ENCODE results near the gene SCN5A.

Gene SCN5A

GRCh38 chr3:38627956-38628355 is 21.5 kb downstream of the SCN5A start:
- in situ Hi-C loops (cut with HindIII; ENCODE audit: low sequenced_read_pairs), result no loop called here

GRCh38 chr3:38626171-38626570 is 23.3 kb downstream of the SCN5A start:
- in situ Hi-C loops (cut with HindIII; ENCODE audit: low sequenced_read_pairs), result no loop called here

GRCh38 chr3:38623539-38623938 is 25.9 kb downstream of the SCN5A start:
- in situ Hi-C loops (cut with HindIII; ENCODE audit: low sequenced_read_pairs), result no loop called here

GRCh38 chr3:38622336-38622735 is 27.2 kb downstream of the SCN5A start:
- in situ Hi-C loops (cut with HindIII; ENCODE audit: low sequenced_read_pairs), result no loop called here

- in situ Hi-C loops (cut with HindIII; ENCODE audit: low sequenced_read_pairs), result no loop called here
Observed at GRCh38 chr3:38620236-38620635, 29.3 kb downstream of the SCN5A start.

GRCh38 chr3:38618343-38618742 is 31.1 kb downstream of the SCN5A start:
- in situ Hi-C loops (cut with HindIII; ENCODE audit: low sequenced_read_pairs), result no loop called here

- in situ Hi-C loops (cut with HindIII; ENCODE audit: low sequenced_read_pairs), result no loop called here
Observed at GRCh38 chr3:38617586-38617985, 31.9 kb downstream of the SCN5A start.

GRCh38 chr3:38617137-38617536 is 32.4 kb downstream of the SCN5A start:
- in situ Hi-C loops (cut with HindIII; ENCODE audit: low sequenced_read_pairs), result no loop called here

GRCh38 chr3:38616658-38617057 is 32.8 kb downstream of the SCN5A start:
- in situ Hi-C loops (cut with HindIII; ENCODE audit: low sequenced_read_pairs), result no loop called here

GRCh38 chr3:38616111-38616510 is 33.4 kb downstream of the SCN5A start:
- in situ Hi-C loops (cut with HindIII; ENCODE audit: low sequenced_read_pairs), result no loop called here

- in situ Hi-C loops (cut with HindIII; ENCODE audit: low sequenced_read_pairs), result no loop called here
Observed at GRCh38 chr3:38614651-38615352, 34.7 kb downstream of the SCN5A start.

- in situ Hi-C loops (cut with HindIII; ENCODE audit: low sequenced_read_pairs), result no loop called here
Observed at GRCh38 chr3:38614091-38614490, 35.4 kb downstream of the SCN5A start.

- in situ Hi-C loops (cut with HindIII; ENCODE audit: low sequenced_read_pairs), result no loop called here
Observed at GRCh38 chr3:38613426-38613825, 36.1 kb downstream of the SCN5A start.

GRCh38 chr3:38611866-38612265 is 37.6 kb downstream of the SCN5A start:
- in situ Hi-C loops (cut with HindIII; ENCODE audit: low sequenced_read_pairs), result no loop called here

- in situ Hi-C loops (cut with HindIII; ENCODE audit: low sequenced_read_pairs), result no loop called here
Observed at GRCh38 chr3:38610934-38611333, 38.6 kb downstream of the SCN5A start.

- in situ Hi-C loops (cut with HindIII; ENCODE audit: low sequenced_read_pairs), result no loop called here
Observed at GRCh38 chr3:38610436-38610835, 39.1 kb downstream of the SCN5A start.

- in situ Hi-C loops (cut with HindIII; ENCODE audit: low sequenced_read_pairs), result no loop called here
Observed at GRCh38 chr3:38609386-38610111, 39.9 kb downstream of the SCN5A start.

- in situ Hi-C loops (cut with HindIII; ENCODE audit: low sequenced_read_pairs), result no loop called here
Observed at GRCh38 chr3:38608961-38609360, 40.5 kb downstream of the SCN5A start.

- in situ Hi-C loops (cut with HindIII; ENCODE audit: low sequenced_read_pairs), result no loop called here
Observed at GRCh38 chr3:38608086-38608775, 41.3 kb downstream of the SCN5A start.

- in situ Hi-C loops (cut with HindIII; ENCODE audit: low sequenced_read_pairs), result no loop called here
Observed at GRCh38 chr3:38606561-38606960, 42.9 kb downstream of the SCN5A start.

- in situ Hi-C loops (cut with HindIII; ENCODE audit: low sequenced_read_pairs), result no loop called here
Observed at GRCh38 chr3:38605981-38606380, 43.5 kb downstream of the SCN5A start.

GRCh38 chr3:38604246-38604645 is 45.2 kb downstream of the SCN5A start:
- in situ Hi-C loops (cut with HindIII; ENCODE audit: low sequenced_read_pairs), result no loop called here
